Measurements from ENCODE around the gene ZFAND4.
"Not testable (repeated sequence)": the region's sequence is repeated elsewhere in the genome, so short reads cannot be mapped to it uniquely, and the experiment has no call there.

DNA sequence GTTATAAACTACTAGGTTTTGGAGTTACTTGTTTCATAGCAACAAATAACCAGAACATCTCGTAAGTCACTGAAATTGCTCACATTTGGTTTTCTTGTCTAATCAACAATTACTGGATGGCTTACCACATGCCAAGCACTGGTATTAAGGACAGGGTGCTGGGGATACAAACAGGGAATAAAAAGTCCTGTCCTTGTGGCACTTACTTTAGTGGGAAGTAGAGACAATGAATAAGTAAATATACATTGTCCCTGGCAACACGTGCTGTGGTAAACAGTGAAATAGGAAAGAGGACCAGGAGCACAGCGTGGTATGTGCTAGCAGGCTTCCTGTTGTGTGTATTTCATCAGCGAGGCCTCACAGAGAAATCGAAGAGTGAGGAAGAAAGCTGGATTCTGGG, 38.7 kb upstream of the ZFAND4 start:
- TF ChIP-seq, protein P1, sequence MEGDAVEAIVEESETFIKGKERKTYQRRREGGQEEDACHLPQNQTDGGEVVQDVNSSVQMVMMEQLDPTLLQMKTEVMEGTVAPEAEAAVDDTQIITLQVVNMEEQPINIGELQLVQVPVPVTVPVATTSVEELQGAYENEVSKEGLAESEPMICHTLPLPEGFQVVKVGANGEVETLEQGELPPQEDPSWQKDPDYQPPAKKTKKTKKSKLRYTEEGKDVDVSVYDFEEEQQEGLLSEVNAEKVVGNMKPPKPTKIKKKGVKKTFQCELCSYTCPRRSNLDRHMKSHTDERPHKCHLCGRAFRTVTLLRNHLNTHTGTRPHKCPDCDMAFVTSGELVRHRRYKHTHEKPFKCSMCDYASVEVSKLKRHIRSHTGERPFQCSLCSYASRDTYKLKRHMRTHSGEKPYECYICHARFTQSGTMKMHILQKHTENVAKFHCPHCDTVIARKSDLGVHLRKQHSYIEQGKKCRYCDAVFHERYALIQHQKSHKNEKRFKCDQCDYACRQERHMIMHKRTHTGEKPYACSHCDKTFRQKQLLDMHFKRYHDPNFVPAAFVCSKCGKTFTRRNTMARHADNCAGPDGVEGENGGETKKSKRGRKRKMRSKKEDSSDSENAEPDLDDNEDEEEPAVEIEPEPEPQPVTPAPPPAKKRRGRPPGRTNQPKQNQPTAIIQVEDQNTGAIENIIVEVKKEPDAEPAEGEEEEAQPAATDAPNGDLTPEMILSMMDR (conservative IDR thresholded peaks at IDR 0.05 in 1 of 2, IDR thresholded peaks at IDR 0.05 in 1 of 2; ENCODE audit: extremely low read depth in 1 of 2, insufficient read depth in 1 of 2, low read depth in 1 of 2, low read length in 2 of 2) = not testable (repeated sequence)
- not testable (repeated sequence) for TF ChIP-seq EZH2 (IDR thresholded peaks at IDR 0.05; ENCODE audit: borderline replicate concordance, low read length)
